NT2/D1 (cell line): Measurements from ENCODE around the gene AQP9.

ENCODE experiments used
- SUZ12 ChIP-seq: IDR thresholded peaks from 2 replicates; pipeline ENCODE4 v1.6.1; 2011; ENCODE audit not compliant: insufficient read length, insufficient read depth; ENCODE audit errors: extremely low read depth
- YY1 ChIP-seq: IDR thresholded peaks from 2 replicates; pipeline ENCODE4 v1.6.1; 2011; ENCODE audit not compliant: insufficient read length, insufficient read depth

GRCh38 chr15:58137686-58138085 is 495 bp upstream of the AQP9 start:
- TF ChIP-seq SUZ12 (no peak), YY1 (no peak)
